ENCODE data around the gene C2CD2L. TPM values are rescaled to one million over a fixed set of nuclear protein-coding genes. Genes with fewer than 3 reads are reported as not detected.

C2CD2L gene
- total and polyA plus RNA-seq, 2 donors (not counting 3 experiments of a cell fraction or from before 2014, with no cell fraction given), result 9.1 to 10.4 TPM

DNA sequence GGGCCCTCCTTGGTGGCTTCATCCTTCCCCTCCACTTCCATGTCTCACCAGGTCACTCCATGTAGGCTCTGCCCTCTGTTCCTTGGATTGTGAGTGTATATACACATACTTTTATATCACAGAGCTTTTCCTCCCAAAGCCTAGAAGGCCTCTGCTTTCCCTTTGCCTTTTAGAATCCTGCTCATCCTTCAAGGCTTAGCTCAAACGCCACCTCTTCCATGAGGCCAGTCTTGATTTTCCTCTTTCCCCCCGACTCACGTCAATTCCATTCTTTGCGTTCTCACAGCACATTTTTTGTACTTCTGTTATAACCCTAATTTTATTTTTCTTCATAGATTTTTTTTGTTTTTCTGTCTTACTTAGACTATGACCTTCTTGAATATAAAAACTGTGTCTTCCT lies 45.5 kb downstream of the C2CD2L start:
- no peak for FAIRE-seq
- CTCF ChIA-PET, result interaction anchor here (0.9 to 1.7 kb wide), 6 partner anchors 10 to 40 kb away, joined by 3 to 6 read pairs (median 4); partner anchors contain the start of gene NLRX1
- dilution Hi-C loops (cut with MboI; ENCODE audit: extremely low pct_ligation_motif_present, low sequenced_read_pairs) (no loop called here), intact Hi-C loops (cut with micrococcal nuclease) (loop anchor here (10.0 kb wide), 1 partner anchor 312 kb away; no protein-coding TSS in a partner anchor)
- Histone ChIP-seq H3K4me1 (ENCODE audit: control insufficient read depth, extremely low read depth, insufficient read depth, low read length) (peaks cover 4% of the 10 kb centered on the region), H3K27me3 (ENCODE audit: control insufficient read depth in 2 of 2, insufficient read depth in 2 of 2, low read length in 2 of 2) (no peaks in the 10 kb centered on the region), H3K4me2 (ENCODE audit: insufficient read depth, low read length) (no peak overlapping the region), H3K36me3 (ENCODE audit: control insufficient read depth in 2 of 2, extremely low read depth in 1 of 2, insufficient read depth in 2 of 2, low read length in 2 of 2) (no peaks in the 10 kb centered on the region), H3K9me3 (replicated peaks; ENCODE audit: control insufficient read depth, insufficient read depth, low read length) (no peaks in the 10 kb centered on the region), H4K20me1 (replicated peaks; ENCODE audit: control insufficient read depth, extremely low read depth, insufficient read depth, low read length) (no peaks in the 10 kb centered on the region), H3K9ac (replicated peaks; ENCODE audit: extremely low read depth, insufficient read depth, low read length) (no peak overlapping the region), H3K9me1 (replicated peaks; ENCODE audit: control insufficient read depth, extremely low read depth, insufficient read depth, low read length) (no peaks in the 10 kb centered on the region), H3K4me3 (replicated peaks in 1 of 3; ENCODE audit: insufficient read depth in 1 of 3, low read depth in 1 of 3, low read length in 3 of 3) (no peak overlapping the region), H2AFZ (ENCODE audit: low read depth, low read length) (no peak overlapping the region), H3K79me2 (ENCODE audit: control insufficient read depth, insufficient read depth, low read length) (no peaks in the 10 kb centered on the region), H3K27ac (ENCODE audit: insufficient read depth, low read depth, low read length) (no peak overlapping the region)
- POLR2A ChIA-PET, result no interaction called here
- TF ChIP-seq, protein P1, sequence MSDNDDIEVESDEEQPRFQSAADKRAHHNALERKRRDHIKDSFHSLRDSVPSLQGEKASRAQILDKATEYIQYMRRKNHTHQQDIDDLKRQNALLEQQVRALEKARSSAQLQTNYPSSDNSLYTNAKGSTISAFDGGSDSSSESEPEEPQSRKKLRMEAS (IDR thresholded peaks at IDR 0.05; ENCODE audit: insufficient read depth, insufficient read length), result no peak
- TF ChIP-seq MYC (IDR thresholded peaks at IDR 0.05; ENCODE audit: low read depth, low read length), result no peak
- TF ChIP-seq, protein P2, sequence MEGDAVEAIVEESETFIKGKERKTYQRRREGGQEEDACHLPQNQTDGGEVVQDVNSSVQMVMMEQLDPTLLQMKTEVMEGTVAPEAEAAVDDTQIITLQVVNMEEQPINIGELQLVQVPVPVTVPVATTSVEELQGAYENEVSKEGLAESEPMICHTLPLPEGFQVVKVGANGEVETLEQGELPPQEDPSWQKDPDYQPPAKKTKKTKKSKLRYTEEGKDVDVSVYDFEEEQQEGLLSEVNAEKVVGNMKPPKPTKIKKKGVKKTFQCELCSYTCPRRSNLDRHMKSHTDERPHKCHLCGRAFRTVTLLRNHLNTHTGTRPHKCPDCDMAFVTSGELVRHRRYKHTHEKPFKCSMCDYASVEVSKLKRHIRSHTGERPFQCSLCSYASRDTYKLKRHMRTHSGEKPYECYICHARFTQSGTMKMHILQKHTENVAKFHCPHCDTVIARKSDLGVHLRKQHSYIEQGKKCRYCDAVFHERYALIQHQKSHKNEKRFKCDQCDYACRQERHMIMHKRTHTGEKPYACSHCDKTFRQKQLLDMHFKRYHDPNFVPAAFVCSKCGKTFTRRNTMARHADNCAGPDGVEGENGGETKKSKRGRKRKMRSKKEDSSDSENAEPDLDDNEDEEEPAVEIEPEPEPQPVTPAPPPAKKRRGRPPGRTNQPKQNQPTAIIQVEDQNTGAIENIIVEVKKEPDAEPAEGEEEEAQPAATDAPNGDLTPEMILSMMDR (IDR thresholded peaks at IDR 0.05; ENCODE audit: extremely low read depth in 1 of 2, insufficient read depth in 1 of 2, low read depth in 1 of 2, low read length in 2 of 2), result no peak
- TF ChIP-seq EZH2 (IDR thresholded peaks at IDR 0.05; ENCODE audit: borderline replicate concordance, low read depth, low read length, severe bottlenecking), result no peak
- DNase-seq (ENCODE audit: low read depth, low spot score), result no peak
- BruUV-seq (replicated peaks), result no TSS peak
